HG03025 (cell line): ENCODE measurements around the gene AP1M1.

Experiments
- ATAC-seq: cut with Tn5 transposase; IDR thresholded peaks from one replicate; pipeline ENCODE4 v1.9.1; 2021; ENCODE audit warnings: mild to moderate bottlenecking, moderate library complexity; ENCODE audit not compliant: unreplicated experiment, low FRiP score

AP1M1 gene

GRCh38 chr19:16185123-16185767 lies 12.5 kb upstream of the AP1M1 start, which contains the start of gene FAM32A:
Gene FAM32A (plus strand): TSS chr19:16185410. CDS start chr19:16185443, 33 bp downstream.
- ATAC-seq = peak; percentile 88

DNA sequence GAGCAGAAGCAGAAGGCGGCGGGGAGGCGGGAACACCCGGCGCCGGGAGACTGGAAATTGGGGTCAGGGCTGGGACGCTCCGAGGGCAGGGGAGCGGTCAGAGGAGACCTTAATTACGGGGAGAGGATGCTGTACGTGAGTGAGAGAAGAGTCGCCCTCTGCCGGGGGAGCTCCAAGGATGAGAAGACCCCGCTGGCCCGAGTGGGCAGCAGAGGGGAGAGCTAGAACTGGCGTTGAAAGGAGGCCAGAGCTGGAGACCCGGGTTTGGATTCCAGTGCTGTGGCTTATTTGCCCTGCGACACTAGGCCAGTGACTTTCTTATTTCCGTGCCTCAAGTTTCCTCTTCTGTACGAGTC lies 12.0 kb upstream of the AP1M1 start:
- no peak for ATAC-seq

DNA sequence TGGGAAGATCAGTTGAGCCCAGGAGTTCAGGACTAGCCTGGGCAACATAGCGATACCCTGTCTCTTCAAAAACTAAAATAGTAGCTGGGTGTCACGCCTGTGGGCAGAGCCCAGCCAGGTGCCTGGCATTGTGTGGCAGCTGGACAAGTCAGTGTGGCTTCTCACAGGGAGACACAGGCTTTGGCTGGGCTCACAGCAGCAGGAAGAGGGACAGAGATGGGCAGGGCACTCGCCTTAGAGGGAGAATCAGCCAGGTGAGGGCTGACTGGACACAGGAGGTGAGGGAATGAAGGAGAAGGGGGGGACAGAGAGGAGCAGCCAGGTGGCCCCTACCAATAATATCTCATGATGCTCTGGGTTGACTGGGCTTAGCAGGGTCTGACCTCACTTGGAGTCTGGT lies 9.2 kb upstream of the AP1M1 start:
- no peak for ATAC-seq

DNA sequence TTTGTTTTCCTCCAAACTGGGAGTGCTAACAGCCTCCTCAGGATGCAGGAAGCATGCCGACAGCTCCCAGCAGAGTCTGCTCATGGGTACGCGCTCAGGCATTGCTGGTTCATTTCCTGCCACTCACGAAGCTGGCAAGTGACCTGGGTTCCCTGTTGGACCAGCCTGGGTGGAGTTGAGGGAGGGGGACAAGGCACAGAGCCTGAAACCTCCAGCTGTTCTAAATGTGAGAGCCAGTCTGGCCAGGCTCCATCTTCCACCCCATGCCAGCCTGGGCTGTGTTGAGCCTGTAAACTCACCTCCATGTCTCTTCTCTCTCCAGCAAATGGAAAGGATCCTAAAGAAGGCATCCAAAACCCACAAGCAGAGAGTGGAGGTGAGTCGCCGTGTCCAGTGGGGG lies 7.5 kb upstream of the AP1M1 start:
- ATAC-seq = no peak

GRCh38 chr19:16190736-16191135 lies 7.0 kb upstream of the AP1M1 start:
- ATAC-seq = no peak

GRCh38 chr19:16191216-16191908 lies 6.3 kb upstream of the AP1M1 start:
- no peak for ATAC-seq

DNA sequence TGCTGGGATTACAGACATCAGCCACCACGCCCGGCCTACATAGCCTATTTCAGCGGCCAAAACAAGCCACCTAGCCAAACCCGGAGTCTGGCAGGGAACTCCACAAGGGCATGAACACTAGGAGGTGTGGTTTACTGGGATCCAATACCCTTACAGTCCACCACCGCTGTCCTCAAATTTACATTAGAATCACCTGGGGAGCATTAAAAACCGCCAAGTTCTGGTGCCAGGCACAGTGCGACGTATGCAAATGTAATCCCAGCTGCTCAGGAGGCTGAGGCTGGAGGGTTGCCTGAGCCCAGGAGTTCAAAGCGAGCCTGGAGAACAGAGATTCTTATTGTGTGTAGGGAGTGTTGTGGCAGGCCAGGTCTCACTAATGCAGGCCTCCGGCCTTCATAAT lies 4.2 kb upstream of the AP1M1 start:
- ATAC-seq = no peak

GRCh38 chr19:16197188-16197621 lies 506 bp upstream of the AP1M1 start:
- ATAC-seq = no peak

DNA sequence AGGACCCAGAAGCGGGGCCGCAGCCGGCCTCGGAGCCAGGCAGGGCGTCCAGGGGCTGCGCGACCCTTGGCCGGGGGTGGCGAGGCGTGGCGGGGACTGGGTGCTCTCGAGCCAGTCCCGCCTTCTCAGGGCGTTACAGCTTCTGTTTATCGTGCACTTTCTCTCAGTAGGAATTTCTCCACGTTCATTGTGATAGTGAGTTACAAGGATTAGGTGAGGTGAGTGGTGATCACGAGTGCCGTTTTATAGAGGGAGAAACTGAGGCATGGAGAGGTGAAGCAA lies 600 bp downstream of the AP1M1 start:
- no peak for ATAC-seq

- ATAC-seq = no peak
These were observed 1.7 kb downstream of the AP1M1 start for GRCh38 chr19:16199275-16199932.

- ATAC-seq = no peak
These were observed 2.6 kb downstream of the AP1M1 start for GRCh38 chr19:16200038-16201010.

- ATAC-seq = no peak
These were observed 3.3 kb downstream of the AP1M1 start for GRCh38 chr19:16201011-16201391.

DNA sequence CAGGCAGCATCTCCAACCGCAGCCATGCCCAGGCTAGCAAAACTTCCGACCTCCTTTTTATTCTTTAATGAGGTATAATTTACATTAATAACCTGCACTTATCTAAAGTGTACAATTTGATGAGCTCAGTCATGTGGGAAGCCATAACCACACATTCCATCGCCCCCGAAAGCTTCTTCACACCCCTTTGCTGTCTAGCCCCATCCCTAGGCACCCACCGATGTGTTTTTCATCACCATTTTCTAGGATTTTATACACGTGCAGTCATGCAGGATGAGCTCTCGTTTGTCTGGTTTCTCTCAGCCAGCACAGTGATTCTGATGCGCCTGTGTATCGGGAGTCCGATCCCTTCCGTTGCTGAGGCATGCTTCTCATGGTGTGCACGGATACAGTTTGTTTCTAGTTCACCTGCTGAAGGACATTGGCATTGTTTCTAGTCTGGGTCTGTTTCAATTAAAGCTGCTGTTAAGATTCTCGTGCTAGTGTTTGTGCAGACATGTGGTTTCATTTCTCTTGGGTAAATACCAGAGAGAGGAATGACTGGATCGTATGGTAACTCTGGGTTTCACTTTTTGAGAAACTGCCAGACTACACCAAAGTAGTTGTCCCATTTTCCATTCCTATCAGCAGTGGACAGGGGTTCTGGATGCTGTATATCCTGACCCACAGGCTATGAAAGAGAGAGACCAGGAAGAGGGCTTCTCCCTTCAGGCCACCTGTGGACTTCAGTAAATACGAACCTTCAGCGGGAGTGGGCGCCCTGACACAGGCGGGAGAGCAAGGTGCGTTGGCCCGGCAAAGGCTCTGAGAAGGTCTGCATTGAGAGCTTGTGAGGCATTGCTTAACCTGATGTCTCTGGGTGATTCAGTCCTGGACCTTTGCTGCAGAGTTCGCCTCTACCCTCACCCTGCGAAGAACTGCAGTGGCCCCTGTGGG lies 4.9 kb downstream of the AP1M1 start:
- no peak for ATAC-seq

GRCh38 chr19:16203256-16204004 lies 5.7 kb downstream of the AP1M1 start:
- no peak for ATAC-seq

- no peak for ATAC-seq
These were observed 6.2 kb downstream of the AP1M1 start for GRCh38 chr19:16204005-16204294.

GRCh38 chr19:16205205-16206045 lies 7.7 kb downstream of the AP1M1 start:
- no peak for ATAC-seq

DNA sequence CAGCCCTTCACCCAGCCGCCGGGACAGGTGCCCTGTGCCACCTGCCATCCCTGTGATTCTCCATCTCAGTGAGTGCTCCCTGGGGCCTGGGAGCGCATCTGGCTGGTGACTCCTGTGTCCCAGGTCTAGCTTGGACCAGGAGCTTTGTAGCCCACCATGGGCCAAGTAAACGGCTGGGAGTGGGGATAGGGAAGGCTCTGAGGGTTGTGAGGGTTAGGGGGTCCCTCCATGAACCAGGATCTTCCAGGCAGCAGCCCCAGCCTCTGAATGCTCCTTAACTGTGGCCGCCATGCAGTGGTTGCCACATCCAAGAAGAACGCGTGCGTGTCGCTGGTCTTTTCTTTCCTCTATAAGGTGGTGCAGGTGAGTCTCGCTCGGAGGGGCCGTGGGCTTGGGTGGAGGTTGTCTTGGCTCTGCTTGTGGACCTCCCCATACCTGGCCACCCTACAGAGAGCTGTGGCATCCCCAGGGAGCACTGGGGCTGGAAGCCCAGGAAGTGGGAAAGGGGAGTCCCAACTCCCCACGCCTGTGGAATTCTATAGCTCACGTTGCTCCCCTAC lies 8.4 kb downstream of the AP1M1 start:
- no peak for ATAC-seq

GRCh38 chr19:16206637-16207036 lies 8.9 kb downstream of the AP1M1 start:
- no peak for ATAC-seq
